Stimulated activated CD4-positive, alpha-beta T cell treated with anti-CD3 and anti-CD28 coated beads, Interleukin-12 subunit alpha, Interleukin-12 subunit beta, amount 100 ng/mL, for 48 hours (primary cell): ENCODE measurements around the gene USP48.
A peak's percentile ranks its signal among the peaks of the same experiment; 100 is the strongest.

Experiments
- DNase-seq, 3 donors: peaks; one replicate each; pipeline ENCODE4 v3.0.0-alpha.2; 2020; ENCODE audit warnings: low read depth in 2 of 3, low spot score in 1 of 3

The USP48 gene

GRCh38 chr1:21655259-21655658, 127.7 kb downstream of the USP48 start:
- no peak for DNase-seq

GRCh38 chr1:21654209-21654608, 128.7 kb downstream of the USP48 start:
- no peak for DNase-seq

- DNase-seq: no peak
Measured at GRCh38 chr1:21653744-21654100, 129.2 kb downstream of the USP48 start.

- no peak for DNase-seq
Measured at GRCh38 chr1:21652937-21653743, 129.8 kb downstream of the USP48 start.

GRCh38 chr1:21652101-21652936, 130.6 kb downstream of the USP48 start:
- DNase-seq: no peak

GRCh38 chr1:21651214-21652042, 131.5 kb downstream of the USP48 start:
- peak in 1 of 3 donors; percentile 23 for DNase-seq

- DNase-seq: no peak
Measured at GRCh38 chr1:21650400-21650799, 132.5 kb downstream of the USP48 start.

GRCh38 chr1:21649315-21649714, 133.6 kb downstream of the USP48 start:
- DNase-seq: no peak

- DNase-seq: no peak
Measured at GRCh38 chr1:21648791-21649190, 134.2 kb downstream of the USP48 start.

GRCh38 chr1:21648352-21648730, 134.6 kb downstream of the USP48 start:
- no peak for DNase-seq

GRCh38 chr1:21647431-21648351, 135.3 kb downstream of the USP48 start:
- peak; percentile 26 to 31 (median 29) for DNase-seq

GRCh38 chr1:21645550-21645949, 137.4 kb downstream of the USP48 start:
- DNase-seq: no peak

- DNase-seq: no peak
Measured at GRCh38 chr1:21644906-21645305, 138.0 kb downstream of the USP48 start.

GRCh38 chr1:21644348-21644747, 138.6 kb downstream of the USP48 start:
- no peak for DNase-seq

- DNase-seq: no peak
Measured at GRCh38 chr1:21643624-21644023, 139.3 kb downstream of the USP48 start.

GRCh38 chr1:21641967-21642739, 140.8 kb downstream of the USP48 start:
- no peak for DNase-seq

GRCh38 chr1:21641537-21641936, 141.4 kb downstream of the USP48 start:
- no peak for DNase-seq

- no peak for DNase-seq
Measured at GRCh38 chr1:21641076-21641475, 141.9 kb downstream of the USP48 start.

- DNase-seq: no peak
Measured at GRCh38 chr1:21640653-21641052, 142.3 kb downstream of the USP48 start.

GRCh38 chr1:21639594-21640041, 143.3 kb downstream of the USP48 start:
- no peak for DNase-seq
